Hippocampal formation (tissue), 2 donors: ENCODE measurements around the gene BCL7B.
"Not testable (repeated sequence)": the region's sequence is repeated elsewhere in the genome, so short reads cannot be mapped to it uniquely, and the experiment has no call there.

Experiments
- DNase-seq, 2 donors: peaks; one replicate each; lab custom pipeline; 2025; lab: John Stamatoyannopoulos, UW

Gene BCL7B

GRCh38 chr7:73557397-73558257 is at the start of gene BCL7B:
Gene BCL7B, minus strand, starts transcription at chr7:73557690. Its CDS starts 112 bp downstream, at chr7:73557578.
- peak in 1 of 2 donors; percentile 67 for DNase-seq

- no peak for DNase-seq
These were observed 48.2 kb upstream of the BCL7B start for GRCh38 chr7:73605601-73606220.

DNA sequence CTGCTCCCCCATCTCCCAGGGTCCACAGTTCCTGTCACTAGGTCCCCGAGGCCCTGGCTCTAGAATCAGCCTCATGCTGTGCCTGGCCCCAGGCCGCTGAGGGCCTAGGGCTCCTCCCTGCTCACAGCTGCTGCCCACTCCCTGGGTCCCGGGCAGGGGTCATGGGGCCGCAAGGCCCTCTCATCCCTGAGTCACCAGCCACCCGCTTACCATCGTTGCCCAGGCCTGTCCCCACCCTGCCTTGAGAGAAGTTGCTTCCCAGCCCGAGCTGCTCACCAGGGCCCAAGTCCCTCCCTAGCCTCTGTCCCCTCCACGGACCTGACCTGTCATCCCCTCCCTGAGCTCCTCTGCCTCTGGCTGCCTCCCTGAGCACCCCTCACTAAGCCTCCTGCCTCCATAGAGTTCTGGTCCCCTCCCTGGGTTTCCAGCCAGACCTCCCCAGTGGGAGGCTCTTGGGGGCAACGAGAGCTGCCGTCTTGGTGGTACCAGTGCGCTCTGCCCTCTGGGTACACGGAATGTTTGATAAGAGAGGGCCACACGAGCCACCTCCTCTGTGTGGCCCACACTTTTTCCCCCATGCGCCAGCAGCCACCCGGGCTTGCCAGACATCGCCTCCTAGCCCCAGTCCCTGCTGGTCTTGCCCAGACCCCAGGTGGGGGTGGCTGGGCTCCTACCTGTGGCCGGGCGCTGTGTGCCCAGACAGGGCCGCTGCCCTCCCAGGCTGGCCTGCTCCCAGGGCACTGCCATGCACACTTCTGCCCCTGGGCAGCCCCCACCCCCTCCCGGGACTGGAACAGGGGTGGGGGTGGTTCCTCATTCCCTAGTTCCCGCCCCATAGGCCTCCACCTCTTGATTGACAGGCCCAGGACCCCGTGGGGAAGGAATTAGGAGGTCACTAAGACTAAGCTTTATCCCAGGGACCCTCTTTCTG is 45.5 kb upstream of the BCL7B start:
- DNase-seq, result peak in 1 of 2 donors; percentile 24

DNA sequence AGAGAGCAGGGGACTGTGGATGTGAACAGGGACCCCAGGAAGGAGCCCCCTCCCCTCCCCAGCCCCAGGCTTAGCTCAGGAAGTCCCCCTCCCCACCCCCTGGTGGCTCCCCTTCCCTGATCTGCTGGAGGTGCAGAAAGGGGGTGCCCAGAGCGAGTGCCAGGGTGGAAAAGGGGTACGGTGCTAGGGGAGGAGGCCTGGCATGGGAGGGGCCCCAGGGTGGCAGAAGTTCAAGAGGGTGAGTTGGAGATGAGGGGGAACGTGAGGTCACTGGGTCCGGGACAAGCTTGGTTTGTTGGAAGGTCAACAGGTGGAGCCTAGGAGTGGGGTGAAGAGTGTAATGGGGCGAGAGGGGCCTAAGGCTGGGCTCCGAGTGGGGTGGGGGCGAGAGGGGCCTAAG is 42.4 kb upstream of the BCL7B start:
- DNase-seq, result no peak

DNA sequence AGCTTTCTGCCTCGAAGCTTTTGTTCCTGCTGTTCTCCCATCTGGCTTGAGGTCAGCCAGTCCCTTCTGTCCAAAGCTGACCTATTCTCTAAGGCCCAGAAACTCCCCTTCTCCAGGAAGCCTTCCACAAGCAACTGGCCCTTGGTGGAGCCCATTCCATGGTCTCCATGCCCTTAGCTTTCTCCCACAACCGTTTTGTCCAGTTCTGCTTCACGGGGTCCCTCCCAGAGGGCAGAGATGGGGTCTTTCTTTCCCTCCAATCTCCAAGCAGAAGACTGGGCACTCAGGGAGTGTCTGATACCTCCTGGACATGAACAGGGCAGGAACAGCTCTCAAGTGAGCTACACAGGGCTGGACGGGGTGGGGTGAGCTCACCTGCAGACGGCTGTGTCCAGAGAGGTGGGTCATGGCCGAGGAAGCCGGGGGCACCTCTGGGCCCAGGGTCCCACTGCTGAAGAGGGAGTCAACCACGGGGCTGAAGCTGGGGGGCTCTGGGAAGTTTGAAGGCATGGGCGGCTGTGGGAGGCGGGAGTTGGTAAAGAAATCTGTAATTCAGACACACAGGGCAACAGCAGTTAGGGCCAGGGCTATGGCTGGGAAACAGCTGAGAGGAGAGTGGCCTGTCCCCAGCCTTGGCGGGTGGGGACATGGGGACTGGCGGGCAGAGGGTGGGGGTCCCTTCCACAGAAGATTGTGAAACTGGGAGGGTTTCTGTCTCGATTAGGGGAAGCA is 41.8 kb upstream of the BCL7B start:
- no peak for DNase-seq

DNA sequence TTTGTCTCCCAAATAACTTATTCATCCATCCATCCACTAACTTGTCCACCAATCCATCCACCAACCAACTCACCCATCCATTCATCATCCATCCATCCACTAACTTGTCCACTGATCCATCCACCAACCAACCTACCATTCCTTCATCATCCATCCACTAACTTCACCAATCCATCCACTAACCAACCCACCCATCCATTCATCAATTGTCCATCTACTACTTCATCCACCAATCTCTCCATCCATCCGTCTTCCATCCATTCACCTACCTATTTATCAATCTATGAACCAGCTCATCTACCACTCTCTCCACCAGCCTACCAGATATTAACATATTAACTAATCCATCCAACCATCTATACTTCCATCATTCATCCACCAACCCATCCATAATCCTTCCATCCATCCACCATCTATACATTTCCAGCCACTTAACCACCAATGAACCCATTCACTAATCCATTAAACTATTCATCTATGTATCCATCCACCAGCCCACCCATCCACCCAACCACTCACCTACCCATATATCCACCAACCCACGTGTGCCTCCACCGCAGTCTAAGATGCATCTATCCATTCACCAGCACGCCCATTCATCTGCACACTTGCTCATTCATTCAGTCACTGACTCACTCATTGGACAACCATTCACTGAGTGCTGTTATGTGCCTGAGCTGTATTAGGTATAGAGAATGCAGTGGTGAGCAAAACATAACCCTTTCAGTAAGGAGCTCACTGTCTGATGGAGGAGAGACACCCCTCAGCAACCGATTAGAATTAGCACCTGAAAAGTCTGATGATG is 40.7 kb upstream of the BCL7B start:
- DNase-seq, result no peak

DNA sequence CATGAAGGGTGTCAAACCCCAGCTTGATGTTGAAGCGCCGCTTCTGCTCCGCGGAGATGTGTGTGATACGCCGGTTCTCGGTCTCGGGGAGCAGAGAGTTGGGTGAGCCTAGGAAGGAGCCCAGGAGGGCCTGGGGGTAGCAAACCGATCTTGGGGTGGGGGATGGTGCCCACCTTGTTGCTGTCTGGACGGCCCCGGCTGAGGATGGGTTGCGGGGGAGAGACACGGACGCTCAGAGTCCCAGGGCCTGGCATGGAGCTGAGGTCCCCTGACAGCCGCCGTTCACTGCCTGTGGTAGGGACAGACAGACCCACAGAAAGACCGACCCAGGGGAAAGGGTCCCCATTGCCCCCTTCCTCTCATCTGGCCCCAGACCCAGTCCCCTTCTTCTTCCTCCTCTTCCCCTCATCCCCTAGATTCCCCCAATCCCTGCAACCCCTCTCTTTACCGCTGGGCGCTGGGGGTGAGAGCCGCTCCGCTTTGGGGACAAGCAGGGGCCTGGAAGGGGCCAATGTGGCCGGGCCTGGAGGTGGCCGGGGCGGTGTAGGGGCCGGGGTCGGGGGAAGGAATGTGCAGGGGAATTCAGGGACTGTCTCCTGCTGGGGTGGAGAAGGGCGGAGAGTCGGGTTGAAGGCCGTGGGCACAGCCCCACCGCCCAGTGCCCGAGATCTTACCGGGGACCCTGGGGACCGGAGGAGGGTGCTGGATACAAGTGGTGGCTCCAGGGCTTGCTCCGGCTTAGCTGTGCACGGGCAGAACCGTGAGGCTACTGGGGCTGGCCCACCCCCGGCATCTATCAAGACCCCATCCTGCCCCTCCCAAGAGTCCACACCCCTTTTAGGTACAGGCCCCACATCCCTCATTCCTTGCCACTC is 38.9 kb upstream of the BCL7B start:
- no peak for DNase-seq

GRCh38 chr7:73595358-73595757 is 37.9 kb upstream of the BCL7B start:
- DNase-seq, result no peak

DNA sequence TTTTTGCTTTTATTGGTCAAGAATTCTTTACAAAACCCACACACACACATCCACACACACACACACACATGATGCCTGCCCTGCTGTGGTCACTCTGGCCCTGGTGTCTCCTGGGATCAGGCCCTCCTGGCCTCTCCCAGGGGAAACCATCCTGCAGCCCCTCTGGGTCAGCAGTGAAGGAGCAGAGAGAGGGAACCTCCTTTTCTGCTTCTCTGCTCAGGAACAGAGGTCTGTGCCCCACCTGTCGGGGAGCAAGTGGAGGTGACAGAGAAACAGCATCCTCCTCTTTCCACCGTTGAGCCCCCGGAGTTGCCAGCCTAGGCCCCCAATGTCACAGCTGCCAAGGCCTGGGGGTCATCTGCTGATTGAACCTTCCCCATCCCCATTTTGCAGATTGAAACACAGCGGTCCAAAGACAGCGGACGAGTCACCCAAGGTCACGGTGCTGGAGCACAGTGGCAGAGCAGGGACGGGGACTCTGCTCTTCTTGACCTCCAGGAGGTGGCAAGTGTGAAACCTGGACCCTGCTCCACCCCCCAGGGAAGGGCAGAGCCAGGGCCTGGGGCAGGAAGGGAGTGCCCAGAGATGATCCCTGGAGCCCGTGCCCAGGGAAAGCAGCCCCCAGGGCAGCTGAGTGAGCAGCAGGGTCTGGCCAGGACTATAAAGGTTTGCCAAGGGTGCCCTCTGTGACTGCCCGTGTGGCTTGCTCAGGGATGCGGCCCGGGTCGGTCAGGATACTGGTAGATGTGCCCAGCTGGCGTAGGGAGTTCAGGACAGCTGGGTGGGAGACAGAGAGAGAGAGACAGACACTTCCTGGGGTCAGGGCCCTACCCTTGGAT is 35.9 kb upstream of the BCL7B start:
- DNase-seq, result no peak

DNA sequence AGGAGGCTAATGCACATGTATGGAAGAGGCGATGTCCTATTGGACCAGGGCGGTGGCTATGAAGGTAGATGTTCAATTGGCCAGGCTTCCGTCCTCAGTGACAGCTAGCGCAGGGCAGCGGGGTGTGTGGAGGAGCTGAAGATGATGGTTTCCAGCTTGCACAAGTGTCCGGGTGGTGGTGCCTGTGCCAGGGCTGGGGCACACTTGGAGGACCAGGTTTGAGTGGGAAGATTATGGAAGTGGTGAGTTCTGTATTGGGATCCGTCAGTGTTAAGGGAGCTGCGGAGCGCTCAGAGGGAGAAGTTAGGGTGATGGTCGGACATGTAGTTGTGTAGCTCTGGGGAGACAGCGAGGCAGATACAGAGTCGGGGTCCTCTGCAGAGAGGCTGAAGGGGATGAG is 29.4 kb upstream of the BCL7B start:
- DNase-seq, result no peak

DNA sequence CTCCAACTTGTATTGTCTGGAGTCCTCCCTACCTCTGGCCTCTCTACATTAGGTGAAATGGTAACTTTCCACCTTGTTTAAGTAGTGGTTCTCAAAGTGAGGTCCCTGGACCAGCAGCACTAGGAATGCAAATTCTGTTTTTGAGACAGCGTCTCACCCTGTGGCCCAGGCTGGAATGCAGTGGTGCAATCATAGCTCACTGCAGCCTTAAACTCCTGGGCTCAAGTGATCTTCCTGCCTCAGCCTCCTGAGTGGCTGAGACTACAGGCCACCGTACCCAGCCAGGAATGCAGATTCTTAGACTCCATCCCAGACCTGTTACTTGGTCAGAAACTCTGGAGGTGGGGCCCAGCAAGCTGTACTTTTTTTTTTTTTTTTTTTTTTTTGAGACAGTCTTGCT is 27.7 kb upstream of the BCL7B start:
- DNase-seq, result no peak

GRCh38 chr7:73582664-73583202 is 25.2 kb upstream of the BCL7B start:
- no peak for DNase-seq

- not testable (repeated sequence) for DNase-seq
These were observed 23.5 kb upstream of the BCL7B start for GRCh38 chr7:73581006-73581405.

DNA sequence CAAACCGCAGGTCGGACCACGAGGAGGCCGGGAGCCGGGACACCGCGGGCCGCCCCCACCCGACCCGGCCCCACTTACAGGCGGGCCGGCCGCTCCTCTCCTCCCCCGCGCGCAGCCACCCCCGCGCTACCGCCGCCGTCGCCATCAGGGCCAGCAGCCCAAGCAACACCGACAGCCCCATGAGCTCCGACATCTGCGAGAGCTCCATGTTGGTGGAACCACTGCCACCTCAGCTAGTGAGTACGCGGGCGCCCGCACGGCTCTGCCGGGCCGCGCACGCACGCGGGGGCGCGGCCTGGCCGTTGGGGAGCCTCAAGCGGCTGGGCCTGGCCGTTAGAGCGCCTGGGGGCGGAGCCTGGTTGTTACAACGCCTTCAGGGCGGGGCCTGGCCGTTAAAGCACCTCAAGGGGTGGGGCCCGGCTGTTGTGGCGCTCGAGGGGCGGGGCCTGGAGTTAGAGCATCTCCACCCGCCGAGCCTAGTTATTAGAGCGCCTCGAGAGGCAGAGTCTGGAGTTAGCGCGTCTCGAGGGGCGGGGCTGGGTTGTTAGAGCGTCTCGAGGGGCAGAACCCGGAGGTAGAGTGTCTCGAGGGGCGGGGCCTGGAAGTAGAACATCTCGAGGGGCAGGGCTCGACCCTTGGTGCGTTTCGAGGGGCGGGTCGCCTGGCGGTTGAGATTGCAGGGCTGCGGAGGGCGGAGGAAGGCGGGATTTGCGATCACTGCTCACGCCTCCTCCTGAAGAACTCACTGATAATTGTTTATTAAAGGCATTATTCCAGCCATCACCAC is 21.0 kb upstream of the BCL7B start, which contains the start of gene TBL2:
Gene TBL2, minus strand, starts transcription at position 238 of the 787 bp plus-strand sequence. Its CDS starts 30 bp downstream, at position 208.
- DNase-seq, result peak; percentile 94 to 98

- DNase-seq, result no peak
These were observed 20.3 kb upstream of the BCL7B start for GRCh38 chr7:73577627-73578341.

DNA sequence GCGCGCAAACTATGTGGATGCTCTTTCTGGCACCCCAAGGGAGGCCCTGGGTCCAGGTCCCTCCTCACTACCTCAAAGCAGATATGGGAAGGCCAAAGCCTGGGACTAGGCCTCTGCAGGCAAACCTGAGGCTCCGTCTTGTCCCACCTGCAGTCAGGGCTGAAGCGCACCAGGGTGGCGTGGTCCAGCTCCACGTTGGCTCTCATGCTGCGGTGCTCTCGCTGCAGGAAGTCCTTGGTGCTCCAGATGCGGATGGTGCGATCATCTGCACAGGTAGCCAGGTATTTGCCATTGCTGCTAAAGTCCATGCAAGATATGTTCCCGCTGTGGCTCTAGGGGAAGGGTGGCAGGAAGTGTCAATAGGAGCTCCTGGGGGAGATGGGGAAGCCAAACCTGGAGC is 16.3 kb upstream of the BCL7B start:
- no peak for DNase-seq

GRCh38 chr7:73573276-73573675 is 15.8 kb upstream of the BCL7B start:
- DNase-seq, result no peak
